Testis (tissue), 2 donors: Measurements from ENCODE around the gene XIRP2.

Experiments
- CTCF ChIP-seq, 3 experiments: fragments of 450-650 bp in 2 of 3; fragments of 200-600 bp in 1 of 3; sonication (generic) in 1 of 3; IDR thresholded peaks; one replicate each; pipeline ENCODE4 v1.5.1; 2016 to 2019; ENCODE audit warnings: antibody characterized with exemption in 3 of 3, mild to moderate bottlenecking in 2 of 3, moderate library complexity in 1 of 3
- POLR2A ChIP-seq: fragments of 450-650 bp; IDR thresholded peaks from one replicate; pipeline ENCODE4 v1.6.1; 2017; ENCODE audit warnings: antibody characterized with exemption, mild to moderate bottlenecking, moderate library complexity

- TF ChIP-seq CTCF (IDR thresholded peaks at IDR 0.05) (no peak), POLR2A (no peak)
Observed at GRCh38 chr2:166972002-166972401, 83.7 kb downstream of the XIRP2 start.
